GM18499 (cell line): ENCODE measurements around the gene LPP.

Source experiments
- ATAC-seq: cut with Tn5 transposase; IDR thresholded peaks from one replicate; pipeline ENCODE4 v1.9.1; 2021; ENCODE audit warnings: moderate number of reproducible peaks; ENCODE audit not compliant: insufficient read depth, unreplicated experiment

Gene LPP

DNA sequence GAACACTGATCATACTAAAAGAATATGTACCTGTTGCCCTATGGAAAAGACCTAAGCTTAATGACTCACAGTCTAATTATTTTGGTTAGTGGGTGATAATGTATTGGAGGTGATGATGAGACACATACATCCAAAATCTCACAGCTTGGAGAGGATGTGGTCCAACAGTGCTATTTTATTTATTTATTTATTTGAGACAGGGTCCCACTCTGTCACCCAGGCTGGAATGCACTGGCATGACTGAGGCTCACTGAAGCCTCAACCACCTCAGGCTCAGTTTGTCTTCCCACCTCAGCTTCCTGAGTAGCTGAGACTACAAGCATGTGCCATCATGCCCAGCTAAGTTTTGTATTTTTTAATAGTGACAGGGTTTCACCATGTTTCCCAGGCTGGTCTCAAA is 35.0 kb downstream of the LPP start:
- no peak for ATAC-seq

DNA sequence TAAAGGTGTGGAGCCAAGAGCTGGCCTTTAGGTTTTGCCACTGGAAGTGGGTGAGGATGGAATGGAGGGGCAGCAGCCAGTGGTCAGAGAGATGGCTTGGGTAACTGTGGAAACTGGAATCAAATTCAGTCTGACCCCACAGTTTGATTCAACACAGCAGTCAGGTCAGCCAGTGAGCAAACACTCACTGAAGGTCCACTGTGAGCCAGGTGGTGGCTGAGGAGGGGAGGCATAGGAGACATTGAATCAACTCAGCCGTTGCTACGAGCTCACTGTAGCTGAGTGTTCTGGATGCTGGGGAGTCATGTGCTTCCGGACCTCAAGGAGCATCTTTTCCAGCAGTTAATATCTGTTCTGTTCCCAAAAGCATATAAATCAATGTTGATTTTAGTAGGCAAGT is 37.5 kb downstream of the LPP start:
- ATAC-seq, result no peak

DNA sequence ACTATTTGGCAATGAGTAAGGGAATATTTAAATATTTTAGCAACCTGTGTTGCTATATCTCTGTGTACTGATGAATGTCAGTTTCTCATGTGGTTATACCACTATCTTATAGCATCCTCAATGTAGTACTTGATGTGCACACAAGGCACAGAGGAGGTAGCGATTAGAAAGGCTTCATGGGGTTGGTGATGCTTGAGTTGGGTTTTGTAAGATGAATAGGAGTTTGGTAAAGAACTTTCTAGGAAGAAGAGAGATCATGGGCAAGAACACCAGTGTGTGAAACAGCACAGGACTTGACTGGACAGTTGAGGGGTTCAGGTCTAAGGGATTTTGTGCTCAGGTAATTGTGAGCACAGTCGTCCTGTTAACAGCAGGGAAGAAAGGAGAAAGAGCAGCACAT is 38.1 kb downstream of the LPP start:
- ATAC-seq, result no peak

DNA sequence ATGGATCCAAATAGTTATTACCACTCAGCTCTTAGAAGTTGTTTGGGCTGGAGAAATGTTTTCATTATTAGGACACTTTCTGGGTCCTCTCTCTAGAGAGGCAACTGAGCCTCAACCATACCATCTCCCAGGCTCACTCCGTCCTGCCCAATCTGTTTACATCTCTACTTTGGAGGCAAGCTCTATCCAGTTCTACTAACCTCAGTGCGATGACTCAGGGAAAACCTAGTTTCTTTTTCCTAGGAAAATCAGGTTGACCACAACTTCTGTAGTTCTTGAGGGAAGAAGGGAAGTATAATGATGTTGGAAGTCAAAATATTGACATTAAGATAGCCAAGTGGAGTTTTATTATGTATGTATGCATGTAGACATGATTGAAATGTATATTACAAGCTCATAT is 40.4 kb downstream of the LPP start:
- ATAC-seq, result no peak

DNA sequence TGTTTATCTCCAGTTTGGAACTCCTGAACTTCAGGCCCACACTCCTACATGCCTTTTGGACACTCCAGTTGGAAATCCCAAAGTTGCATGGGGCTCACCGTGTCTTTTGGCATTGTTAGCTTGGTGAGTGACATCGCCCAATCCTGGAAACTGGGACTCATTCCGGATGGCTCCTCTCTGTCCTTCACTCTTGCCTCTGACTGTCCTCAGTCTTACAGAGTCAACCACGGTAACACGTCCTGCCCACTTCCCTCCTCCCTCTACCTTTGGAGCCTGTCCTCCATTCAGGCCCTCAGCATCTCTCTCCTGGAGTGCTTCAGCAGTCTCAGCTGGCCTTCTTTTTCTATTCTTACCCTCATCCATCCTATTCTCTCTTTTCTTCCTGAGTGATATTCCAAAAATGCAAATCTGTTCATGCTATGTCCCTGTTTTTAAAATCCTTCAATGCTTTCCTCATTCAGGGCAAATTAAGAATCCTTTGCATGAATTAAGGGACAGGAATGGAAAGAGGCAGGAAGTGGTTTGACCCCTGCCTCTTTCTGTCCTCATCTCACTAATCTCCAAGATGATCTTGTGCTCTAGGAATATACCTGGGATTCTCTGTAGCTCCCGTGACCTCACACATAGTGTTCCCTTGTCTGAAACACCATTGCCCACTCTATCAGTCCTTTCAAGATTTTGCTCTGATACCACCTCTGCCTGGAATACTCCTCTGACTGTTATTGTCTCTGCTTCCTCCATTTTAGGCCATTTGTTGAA is 42.5 kb downstream of the LPP start:
- no peak for ATAC-seq

DNA sequence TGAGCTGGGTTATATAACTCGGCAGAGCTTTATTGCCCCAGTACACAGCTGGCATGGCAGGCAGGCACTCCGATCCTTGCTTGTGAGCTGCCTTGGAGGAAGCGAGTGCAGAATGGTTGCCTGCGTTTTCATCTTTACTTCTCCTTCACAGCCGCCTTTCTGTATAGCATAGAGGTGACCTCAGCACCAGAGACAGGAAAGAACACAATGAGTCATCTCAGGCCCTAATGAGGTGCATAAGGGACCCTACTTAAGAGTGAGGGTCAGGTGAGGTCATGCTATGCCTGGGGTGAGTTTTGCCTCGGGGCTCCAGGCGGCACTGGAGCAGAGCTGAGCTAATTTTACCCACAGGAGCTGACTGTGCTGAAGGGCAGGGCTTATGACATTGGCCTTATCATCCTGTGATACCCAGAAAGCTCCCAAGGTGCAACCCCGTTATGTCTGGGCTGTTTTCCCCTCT is 43.5 kb downstream of the LPP start:
- ATAC-seq, result no peak

DNA sequence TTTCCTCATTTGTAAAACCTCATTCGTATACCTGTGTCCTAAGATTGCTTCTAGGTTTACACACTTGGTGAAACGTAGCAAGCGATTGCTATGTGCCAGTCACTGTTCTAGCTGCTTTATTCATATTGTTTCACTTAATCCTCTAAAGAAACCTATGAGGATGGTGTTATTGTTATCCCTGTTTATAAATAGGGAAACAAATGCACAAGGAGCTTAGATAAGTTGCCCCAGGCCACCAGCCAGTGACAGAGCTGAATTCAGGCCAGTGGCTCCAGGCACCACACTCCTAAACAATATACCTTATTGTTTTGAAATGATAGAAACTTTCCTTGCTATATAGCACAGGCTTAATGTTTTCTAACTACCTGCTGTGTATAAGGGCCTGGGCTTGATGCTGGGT is 44.0 kb downstream of the LPP start:
- no peak for ATAC-seq

DNA sequence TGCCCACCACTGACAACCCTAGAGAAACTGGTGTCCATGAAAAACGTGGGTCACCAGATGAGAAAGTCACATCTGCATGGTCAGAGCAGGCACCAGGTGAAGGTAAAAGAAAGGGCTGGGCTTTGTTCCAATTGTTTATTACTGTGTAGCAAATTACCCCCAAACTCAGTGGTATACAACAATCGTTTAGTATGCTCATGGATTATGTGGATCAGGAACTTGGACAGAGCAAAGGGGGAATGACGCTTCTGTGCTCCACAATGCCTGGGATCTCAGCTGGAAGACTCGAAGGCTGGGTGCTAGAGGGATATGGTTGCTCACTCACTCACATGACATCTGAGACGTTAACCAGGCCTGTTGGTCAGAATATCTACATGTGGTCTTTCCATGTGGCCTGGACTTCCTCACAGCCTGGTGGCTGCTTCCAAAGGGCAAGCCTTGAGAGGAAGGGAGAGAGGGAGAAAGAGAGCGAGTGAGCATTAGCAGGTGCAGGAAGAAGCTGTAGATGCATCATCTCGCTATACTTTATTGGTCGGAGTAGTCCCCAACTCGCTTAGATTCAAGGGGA is 44.9 kb downstream of the LPP start:
- ATAC-seq, result no peak

DNA sequence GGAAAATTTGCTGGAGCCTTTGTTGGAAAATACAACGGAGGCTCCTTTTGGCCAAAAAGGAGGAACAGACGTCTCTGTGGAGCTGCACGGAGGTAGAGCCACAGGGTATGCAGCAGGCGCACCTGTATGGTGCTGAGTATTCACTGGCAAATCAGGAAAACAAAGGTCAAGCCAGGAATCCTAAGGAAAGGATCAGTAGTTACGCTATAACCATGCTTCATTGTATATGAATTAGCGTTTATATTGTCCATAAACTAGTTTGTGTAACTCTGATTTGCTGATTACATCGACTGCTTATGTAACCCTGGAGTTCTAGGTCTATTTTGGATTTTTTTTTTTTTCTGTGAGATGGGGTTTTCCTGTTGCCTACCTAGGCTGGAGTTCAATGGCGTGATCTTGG is 45.4 kb downstream of the LPP start:
- ATAC-seq, result no peak

DNA sequence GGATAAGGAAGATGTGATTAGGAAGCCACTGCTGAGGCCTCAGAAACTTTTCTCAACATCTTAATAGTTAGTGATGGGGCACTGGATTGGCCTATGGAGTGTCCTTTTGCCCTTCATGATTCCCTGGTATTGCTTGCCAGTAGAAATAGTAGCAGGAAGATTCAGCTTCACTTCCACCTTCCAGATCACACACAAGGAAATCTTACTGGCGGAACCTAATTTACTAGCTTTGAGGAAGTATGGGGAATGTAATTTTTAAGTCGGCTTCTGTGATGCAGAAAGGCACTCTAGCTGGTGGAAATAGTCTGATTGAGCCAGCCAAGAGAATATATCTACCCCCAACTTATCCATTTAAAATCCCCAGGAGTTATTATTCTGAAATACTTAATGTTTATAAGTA is 46.5 kb downstream of the LPP start:
- no peak for ATAC-seq

DNA sequence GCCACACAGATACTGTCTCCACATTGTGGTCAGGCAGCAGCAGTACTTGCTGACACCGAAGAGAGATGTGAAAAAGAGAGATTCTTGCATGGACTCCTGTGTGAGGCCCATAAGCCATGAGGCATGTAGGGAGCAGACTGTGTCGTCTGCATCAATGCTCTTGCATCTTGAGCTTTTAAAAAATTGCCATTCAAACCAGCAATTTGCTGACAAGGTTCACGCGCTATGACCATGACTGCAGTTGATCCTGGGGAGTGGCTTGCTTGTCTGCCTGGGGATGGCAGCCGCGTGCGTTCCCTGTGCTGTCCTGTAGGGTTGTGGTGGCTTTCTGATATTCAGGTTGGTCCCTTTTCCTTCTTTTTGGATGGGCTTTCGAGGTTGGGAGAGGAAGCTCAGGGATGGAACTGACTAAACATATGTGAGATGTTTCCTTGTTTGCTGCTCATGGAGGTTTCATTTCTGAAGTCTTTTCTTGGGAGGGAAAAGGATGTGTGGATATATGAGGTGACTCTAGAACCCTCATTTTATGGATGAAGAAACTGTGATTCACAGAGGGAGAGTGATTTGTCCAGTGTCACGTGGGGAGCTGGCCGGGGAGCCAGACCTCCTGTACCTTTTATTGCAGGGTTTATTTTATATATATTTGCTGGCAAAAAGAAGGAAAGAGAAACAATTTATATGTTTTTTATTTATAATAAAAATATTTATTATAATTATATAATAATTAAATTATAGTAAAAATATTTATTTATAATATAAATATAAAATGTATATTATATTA is 48.6 kb downstream of the LPP start:
- no peak for ATAC-seq

DNA sequence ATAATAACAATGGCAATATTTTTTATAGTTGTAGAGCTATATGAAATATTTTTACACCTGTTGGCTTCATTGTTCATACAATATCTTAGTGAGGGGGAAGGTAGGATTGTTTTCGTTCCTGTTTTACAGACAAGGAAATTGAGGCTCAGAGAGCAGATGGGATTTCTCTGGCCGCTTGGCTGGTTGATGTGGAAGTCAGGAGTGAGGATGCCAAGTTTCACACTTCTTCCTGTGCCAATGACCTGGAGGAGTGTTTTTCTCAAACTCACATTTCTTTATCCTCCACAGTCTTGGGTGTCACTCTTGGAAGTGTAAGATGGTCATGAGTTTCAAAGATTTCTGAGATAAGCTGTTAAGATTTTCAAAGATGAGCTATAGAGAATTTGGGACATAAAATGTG is 50.6 kb downstream of the LPP start:
- no peak for ATAC-seq

DNA sequence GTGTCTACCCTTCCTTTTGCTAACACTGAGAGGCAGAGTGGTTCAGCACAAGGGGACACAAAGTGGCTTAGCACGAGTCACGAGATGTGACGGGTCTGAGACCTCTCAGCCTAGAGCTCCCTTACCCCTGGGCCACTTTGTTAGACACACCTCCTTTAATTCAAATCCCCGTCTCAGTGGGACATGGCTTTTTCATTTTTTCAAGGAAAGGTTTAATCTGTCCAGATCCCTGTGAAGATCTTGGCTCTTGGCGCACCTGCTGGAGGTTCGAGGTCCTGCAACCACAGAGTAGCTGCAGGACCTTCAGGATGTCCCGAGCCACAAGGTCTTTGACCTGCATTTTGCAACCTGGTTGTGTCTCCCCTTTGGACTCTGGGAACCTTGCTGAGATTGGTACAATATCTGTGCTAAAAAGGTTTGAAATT is 52.0 kb downstream of the LPP start:
- ATAC-seq, result no peak

DNA sequence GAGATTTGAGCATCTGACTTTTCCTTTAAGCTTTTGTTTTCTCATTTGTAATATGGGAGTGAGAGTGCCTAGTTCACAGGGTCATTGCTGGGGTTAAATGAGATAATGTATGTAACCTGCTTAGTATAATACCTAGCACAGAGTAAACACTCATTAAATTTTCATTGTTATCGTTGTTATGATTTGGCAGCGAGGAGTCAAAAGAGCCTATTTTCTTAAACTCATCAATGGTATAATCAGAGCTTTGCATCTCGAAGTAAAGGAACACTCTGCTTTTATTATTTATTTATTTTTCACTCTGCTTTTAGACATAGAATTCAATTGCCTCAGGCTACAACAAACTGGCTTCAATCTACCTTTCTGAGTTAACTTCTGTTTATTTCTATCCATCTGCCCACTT is 52.8 kb downstream of the LPP start:
- no peak for ATAC-seq

DNA sequence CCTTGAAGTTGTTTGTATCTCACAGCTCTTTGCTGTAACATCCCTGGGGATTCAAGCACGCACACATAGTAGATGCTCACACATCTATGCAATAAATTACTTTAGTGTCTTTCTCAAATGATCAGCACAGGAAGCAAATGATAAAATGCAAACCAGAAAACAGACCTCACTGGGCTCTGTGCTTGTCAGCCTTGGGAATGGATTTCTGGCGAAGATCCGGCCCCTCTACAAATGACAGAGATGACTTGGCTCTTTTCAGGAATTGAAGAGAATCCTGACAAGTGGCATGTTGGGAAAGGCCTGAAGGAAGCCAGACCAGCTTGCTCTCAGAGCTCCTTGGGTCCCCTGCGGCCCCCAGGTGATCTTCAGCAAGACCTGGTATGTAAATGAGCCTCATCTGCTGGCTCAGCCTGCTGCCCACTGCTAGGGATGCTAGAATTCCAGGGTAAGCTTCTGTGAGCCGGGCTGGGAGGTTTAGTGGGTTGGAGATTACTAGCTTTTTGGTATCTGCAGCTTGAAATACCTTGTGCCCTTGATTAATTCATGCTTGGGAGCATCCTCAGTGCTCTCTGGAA is 54.1 kb downstream of the LPP start:
- no peak for ATAC-seq

DNA sequence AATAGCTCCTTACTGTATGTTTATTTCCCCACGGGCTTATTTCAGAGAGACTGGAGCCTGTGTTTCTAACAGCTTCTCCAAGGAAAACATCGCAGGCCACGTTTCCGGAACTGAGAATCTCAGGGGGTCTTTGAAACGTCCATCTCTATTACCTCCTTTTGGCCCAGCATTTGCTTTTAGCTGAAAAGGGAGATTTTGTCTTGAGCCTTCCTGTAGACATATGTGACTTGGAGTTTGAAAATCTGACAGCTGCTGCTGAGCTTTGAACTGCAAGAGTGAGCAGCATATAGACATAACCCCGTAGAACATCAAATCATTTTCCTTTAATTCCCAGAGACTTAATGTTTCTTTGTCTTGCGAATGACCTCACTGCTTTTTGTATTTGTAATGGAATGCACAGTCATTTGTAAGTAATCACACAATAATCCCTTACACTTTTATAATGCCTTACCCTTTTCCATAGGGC is 54.6 kb downstream of the LPP start:
- no peak for ATAC-seq

DNA sequence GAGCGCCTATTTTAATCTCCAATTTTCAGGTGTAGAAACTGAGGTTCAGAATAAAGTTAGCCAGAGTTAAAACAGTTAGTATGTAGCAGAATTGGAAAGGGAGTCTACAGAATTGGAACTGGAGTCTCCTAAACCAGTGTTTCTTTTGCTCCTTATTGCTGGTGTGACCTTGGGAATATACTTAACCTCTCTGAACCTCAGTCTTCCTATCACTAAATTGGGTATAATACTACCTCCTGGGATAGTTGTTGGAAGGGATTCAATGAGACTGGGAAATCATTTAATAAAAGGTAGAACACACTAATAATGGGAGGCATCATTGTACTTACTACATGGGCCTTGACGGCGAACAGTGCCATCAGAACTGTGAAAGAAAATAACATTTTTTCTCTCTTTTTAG is 55.1 kb downstream of the LPP start:
- no peak for ATAC-seq

DNA sequence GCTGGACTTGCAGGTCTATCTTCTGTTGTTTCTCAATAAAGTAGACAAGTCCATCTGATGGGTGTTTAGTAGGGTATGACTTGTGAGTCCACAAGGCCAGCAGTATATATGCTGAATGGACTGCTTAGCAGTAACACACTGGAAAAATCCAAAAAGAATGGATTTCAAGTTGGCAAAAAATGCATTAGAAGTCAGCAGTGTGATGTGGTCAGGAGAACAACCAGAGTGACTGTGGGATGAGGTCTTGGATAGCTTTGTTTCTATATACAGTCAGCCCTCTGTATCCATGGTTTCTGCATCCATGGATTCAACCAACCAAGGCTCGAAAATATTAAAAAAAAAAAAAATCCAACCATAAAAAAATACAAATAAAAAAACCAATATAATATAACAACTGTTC is 55.8 kb downstream of the LPP start:
- no peak for ATAC-seq

DNA sequence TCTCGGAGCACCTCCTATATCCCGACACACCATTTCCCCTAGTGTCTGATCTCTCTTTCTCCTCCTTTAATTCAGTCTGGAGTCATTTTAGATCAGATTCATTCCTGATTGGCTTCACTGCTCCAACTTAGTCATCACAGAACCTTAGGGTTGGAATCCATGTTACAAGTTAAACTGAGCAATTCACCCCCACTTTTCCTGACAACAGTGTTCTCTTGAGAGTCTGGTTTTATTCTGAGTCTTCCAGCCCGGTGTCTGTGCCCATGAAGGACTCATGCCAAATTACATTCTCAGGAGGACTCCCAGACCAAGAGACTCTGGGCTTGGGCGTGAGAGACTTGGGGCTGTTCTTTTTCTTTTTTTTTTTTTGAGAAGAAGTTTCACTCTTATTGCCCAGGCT is 57.5 kb downstream of the LPP start:
- ATAC-seq, result no peak

DNA sequence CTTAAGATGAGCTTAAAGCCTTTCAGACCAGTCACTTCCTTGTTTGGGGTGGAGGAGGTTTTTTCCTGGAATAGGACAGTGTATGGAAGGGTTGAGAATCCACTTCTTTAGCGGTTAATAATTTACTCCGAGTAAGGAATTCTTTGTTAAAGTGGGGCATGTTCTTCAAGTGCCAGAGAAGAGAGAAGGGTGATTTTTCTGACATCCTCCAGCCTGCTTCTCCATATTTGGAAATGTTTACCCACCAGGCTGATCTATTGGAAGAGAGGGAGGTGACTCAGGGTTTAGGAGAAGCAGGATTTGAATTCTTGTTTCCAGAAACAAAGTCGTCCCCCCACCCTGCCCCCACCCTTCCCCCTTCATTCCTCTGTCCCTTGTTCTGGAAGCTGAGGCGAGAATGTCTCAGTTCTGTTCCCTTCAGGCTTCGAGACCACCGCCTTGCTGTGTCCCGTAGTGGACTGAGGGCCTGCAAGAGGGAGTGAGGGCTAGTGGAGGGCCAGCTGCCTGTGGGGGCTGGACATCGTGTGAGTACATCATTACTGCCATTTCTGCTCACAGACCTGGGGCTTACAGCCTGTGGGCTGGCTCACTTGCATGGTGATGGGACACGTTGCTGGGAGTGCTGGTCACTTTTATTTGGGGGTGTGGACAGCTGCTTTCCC is 58.5 kb downstream of the LPP start:
- ATAC-seq, result no peak

DNA sequence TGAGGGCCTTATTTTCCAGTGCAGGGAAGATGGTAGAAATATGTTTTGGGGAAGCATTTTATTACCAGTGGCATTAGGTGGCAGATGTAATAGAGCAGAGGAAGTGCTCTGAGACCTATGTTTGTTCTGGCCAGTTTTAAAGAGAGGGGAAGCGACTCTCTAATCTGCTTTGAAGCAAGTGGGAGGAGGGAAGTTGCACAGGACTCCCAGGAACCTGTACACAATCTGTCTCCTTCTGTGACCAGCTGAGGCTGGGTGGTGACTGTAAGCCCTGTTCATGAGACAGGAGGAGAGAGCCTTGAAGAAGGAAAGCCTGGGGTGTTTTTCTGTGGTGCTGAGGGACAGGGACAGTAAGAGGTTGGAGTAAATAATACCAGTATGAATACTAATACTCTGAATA is 60.5 kb downstream of the LPP start:
- no peak for ATAC-seq
